Suprapubic skin (tissue), 4 donors: ENCODE results near the gene LHPP.

Source experiments
- EP300 ChIP-seq: sonication (generic); formaldehyde crosslinking; IDR thresholded peaks from one replicate; pipeline ENCODE4 v1.6.1; 2017; ENCODE audit warnings: antibody characterized with exemption
- POLR2A ChIP-seq, 2 donors: fragments of 450-650 bp; IDR thresholded peaks; one replicate each; pipeline ENCODE4 v1.6.1; 2017; ENCODE audit warnings: antibody characterized with exemption in 2 of 2, mild to moderate bottlenecking in 2 of 2, moderate library complexity in 2 of 2
- POLR2AphosphoS5 ChIP-seq, 3 donors: sonication (generic); formaldehyde crosslinking; IDR thresholded peaks; one replicate each; pipeline ENCODE4 v1.6.1; 2017; ENCODE audit warnings: antibody characterized with exemption in 3 of 3
- TF ChIP-seq, protein P1 (sequence below), 2 donors: fragments of 200-600 bp in 1 of 2; fragments of 450-650 bp in 1 of 2; sonication (generic) in 1 of 2; IDR thresholded peaks; one replicate each; pipeline ENCODE4 v1.5.1; 2016 to 2019; ENCODE audit warnings: antibody characterized with exemption in 2 of 2, mild to moderate bottlenecking in 1 of 2, moderate library complexity in 1 of 2

DNA sequence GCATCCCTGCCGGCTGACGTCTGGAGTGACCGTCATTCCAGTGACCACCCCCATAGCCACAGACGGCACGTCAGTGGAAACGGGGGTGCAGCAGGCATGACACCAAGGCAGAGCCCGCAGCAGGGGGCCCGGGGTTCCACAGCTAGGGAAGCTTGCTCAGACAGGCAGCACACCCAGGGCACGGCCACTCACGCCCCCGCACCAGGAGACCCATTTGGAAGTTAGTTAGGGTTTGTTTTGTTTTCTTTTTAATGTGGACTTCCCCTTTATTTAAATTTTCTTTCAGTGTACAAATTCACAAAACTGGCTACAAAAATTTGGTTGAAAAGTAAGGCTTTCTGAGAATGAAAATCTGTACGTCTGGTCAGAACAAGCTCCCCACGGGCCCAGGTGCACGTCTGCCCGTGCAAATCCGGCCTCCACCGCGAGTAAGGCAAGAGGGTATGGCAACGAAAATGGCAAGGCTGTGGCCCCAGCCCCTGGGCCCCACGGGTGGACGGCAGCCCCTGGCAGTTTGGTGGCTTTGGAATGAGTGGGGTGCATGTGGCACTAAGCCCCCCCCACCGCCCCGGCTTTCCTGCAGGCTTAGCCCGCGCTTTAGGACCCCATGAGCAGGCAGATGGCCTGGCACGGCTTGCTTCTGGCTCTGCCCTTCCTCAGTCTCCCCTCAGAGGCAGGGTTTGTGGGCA is 158.3 kb downstream of the LHPP start:
- TF ChIP-seq POLR2A (IDR thresholded peaks at IDR 0.05): no peak
- TF ChIP-seq, protein P1, sequence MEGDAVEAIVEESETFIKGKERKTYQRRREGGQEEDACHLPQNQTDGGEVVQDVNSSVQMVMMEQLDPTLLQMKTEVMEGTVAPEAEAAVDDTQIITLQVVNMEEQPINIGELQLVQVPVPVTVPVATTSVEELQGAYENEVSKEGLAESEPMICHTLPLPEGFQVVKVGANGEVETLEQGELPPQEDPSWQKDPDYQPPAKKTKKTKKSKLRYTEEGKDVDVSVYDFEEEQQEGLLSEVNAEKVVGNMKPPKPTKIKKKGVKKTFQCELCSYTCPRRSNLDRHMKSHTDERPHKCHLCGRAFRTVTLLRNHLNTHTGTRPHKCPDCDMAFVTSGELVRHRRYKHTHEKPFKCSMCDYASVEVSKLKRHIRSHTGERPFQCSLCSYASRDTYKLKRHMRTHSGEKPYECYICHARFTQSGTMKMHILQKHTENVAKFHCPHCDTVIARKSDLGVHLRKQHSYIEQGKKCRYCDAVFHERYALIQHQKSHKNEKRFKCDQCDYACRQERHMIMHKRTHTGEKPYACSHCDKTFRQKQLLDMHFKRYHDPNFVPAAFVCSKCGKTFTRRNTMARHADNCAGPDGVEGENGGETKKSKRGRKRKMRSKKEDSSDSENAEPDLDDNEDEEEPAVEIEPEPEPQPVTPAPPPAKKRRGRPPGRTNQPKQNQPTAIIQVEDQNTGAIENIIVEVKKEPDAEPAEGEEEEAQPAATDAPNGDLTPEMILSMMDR (IDR thresholded peaks at IDR 0.05): no peak
- no peak for TF ChIP-seq POLR2AphosphoS5 (IDR thresholded peaks at IDR 0.05)
- no peak for TF ChIP-seq EP300
